HL-60/S4 treated with retinoic acid at 250 ng/mL for 4 days and 3 days (cell line): ENCODE results near the gene BANP.
"Not testable (repeated sequence)": the region's sequence is repeated elsewhere in the genome, so short reads cannot be mapped to it uniquely, and the experiment has no call there.

Experiments
- in situ Hi-C: fragments of 300-500 bp; cut with MboI; formaldehyde crosslinking; loops from 2 replicates; pipeline ENCODE4 v1.7.0; 2022; ENCODE audit warnings: low sequenced_read_pairs

Gene BANP

GRCh38 chr16:88064011-88064888 is 113.0 kb downstream of the BANP start:
- in situ Hi-C loops, result no loop called here

GRCh38 chr16:88064889-88065746 is 113.9 kb downstream of the BANP start:
- in situ Hi-C loops, result no loop called here

GRCh38 chr16:88065747-88066142 is 114.5 kb downstream of the BANP start:
- in situ Hi-C loops, result no loop called here

GRCh38 chr16:88066234-88066633 is 115.0 kb downstream of the BANP start:
- in situ Hi-C loops, result no loop called here

- in situ Hi-C loops, result no loop called here
Measured at GRCh38 chr16:88066680-88067529, 115.7 kb downstream of the BANP start.

GRCh38 chr16:88067530-88068411 is 116.5 kb downstream of the BANP start:
- in situ Hi-C loops, result no loop called here

- in situ Hi-C loops, result no loop called here
Measured at GRCh38 chr16:88068476-88069396, 117.5 kb downstream of the BANP start.

GRCh38 chr16:88069397-88070168 is 118.3 kb downstream of the BANP start:
- in situ Hi-C loops, result no loop called here

- in situ Hi-C loops, result no loop called here
Measured at GRCh38 chr16:88070341-88070740, 119.1 kb downstream of the BANP start.

GRCh38 chr16:88070989-88071625 is 119.9 kb downstream of the BANP start:
- in situ Hi-C loops, result no loop called here

- in situ Hi-C loops, result no loop called here
Measured at GRCh38 chr16:88071908-88072307, 120.7 kb downstream of the BANP start.

GRCh38 chr16:88072571-88073001 is 121.4 kb downstream of the BANP start:
- in situ Hi-C loops, result no loop called here

GRCh38 chr16:88073201-88073721 is 122.0 kb downstream of the BANP start:
- in situ Hi-C loops, result no loop called here

GRCh38 chr16:88074041-88074440 is 122.8 kb downstream of the BANP start:
- in situ Hi-C loops, result no loop called here

- in situ Hi-C loops, result no loop called here
Measured at GRCh38 chr16:88076211-88076931, 125.1 kb downstream of the BANP start.

GRCh38 chr16:88076932-88077320 is 125.7 kb downstream of the BANP start:
- in situ Hi-C loops, result not testable (repeated sequence)
